Type B pancreatic cell (in vitro differentiated cells): Measurements from ENCODE around the gene WIPF3. TPM values are rescaled to one million over a fixed set of nuclear protein-coding genes. Genes with fewer than 3 reads are reported as not detected.

Source experiments
- DNase-seq: peaks from one replicate; pipeline ENCODE4 v3.0.0; 2021; ENCODE audit warnings: mixed read lengths; ENCODE audit not compliant: unreplicated experiment; ENCODE audit errors: extremely low spot score
- H3K27ac Mint-ChIP-seq: 2 replicates; pipeline ENCODE4 v1.8.0; 2021; ENCODE audit warnings: mild to moderate bottlenecking, mixed read lengths
- H3K27me3 Mint-ChIP-seq: 2 replicates; pipeline ENCODE4 v1.8.0; 2021; ENCODE audit warnings: mixed read lengths
- H3K36me3 Mint-ChIP-seq: 2 replicates; pipeline ENCODE4 v1.8.0; 2021; ENCODE audit warnings: mixed read lengths
- H3K4me1 Mint-ChIP-seq: one replicate; pipeline ENCODE4 v1.8.0; 2021; ENCODE audit warnings: mixed read lengths; ENCODE audit not compliant: unreplicated experiment
- H3K4me3 Mint-ChIP-seq: 2 replicates; pipeline ENCODE4 v1.8.0; 2021; ENCODE audit warnings: mild to moderate bottlenecking, mixed read lengths
- H3K9me3 Mint-ChIP-seq: 2 replicates; pipeline ENCODE4 v1.8.0; 2021; ENCODE audit warnings: mixed read lengths
- CTCF ChIP-seq: fragments of 200-600 bp; sonication (generic); conservative IDR thresholded peaks from 2 replicates; pipeline ENCODE4 v1.5.0; 2021; ENCODE audit warnings: antibody characterized with exemption, mild to moderate bottlenecking
- total RNA-seq: library from RNA; stranded (reverse); gene quantifications from 2 replicates; pipeline ENCODE4 v1.2.1, GENCODE V29; 2021; ENCODE audit warnings: low replicate concordance

Gene WIPF3
- total RNA-seq, 1 donor from 2014 or later, result 1.7 TPM

DNA sequence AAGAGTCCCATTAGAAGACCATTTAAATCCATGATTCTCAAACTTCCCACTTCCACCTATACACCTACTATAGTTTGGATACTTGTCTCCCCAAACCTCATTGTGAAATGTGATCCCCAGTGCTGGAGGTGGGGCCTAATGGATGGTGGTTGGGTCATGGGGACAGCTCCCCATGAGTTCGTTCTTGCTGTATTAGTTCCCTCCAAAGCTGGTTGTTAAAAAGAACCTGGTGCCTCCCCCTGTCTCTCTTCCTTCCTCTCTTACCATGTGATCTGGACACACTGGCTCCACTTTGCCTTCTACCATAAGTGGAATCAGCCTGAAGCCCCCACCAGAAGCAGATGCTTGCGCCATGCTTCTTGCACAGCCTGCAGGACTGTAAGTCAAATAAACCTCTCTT lies 53.9 kb downstream of the WIPF3 start:
- Mint-ChIP-seq H3K4me1 (peaks cover 14% of the 10 kb centered on the region), H3K27ac (no peak overlapping the region), H3K36me3 (no peaks in the 10 kb centered on the region), H3K27me3 (peaks cover 6% of the 10 kb centered on the region), H3K9me3 (peaks cover 6% of the 10 kb centered on the region), H3K4me3 (no peak overlapping the region)
- TF ChIP-seq CTCF, result no peak
- DNase-seq, result no peak

- H3K27me3 Mint-ChIP-seq, result peaks cover 6% of the 10 kb centered on the region
- DNase-seq, result no peak
- no peak overlapping the region for H3K27ac Mint-ChIP-seq
- no peak overlapping the region for H3K4me3 Mint-ChIP-seq
- no peak for TF ChIP-seq CTCF
- peaks cover 6% of the 10 kb centered on the region for H3K9me3 Mint-ChIP-seq
- H3K4me1 Mint-ChIP-seq, result peaks cover 13% of the 10 kb centered on the region
- no peaks in the 10 kb centered on the region for H3K36me3 Mint-ChIP-seq
Observed at GRCh38 chr7:29861884-29862283, 55.6 kb downstream of the WIPF3 start.

- no peaks in the 10 kb centered on the region for H3K9me3 Mint-ChIP-seq
- no peak overlapping the region for H3K27ac Mint-ChIP-seq
- no peaks in the 10 kb centered on the region for H3K36me3 Mint-ChIP-seq
- TF ChIP-seq CTCF, result no peak
- no peak overlapping the region for H3K4me3 Mint-ChIP-seq
- H3K27me3 Mint-ChIP-seq, result peaks cover 3% of the 10 kb centered on the region
- DNase-seq, result no peak
- no peaks in the 10 kb centered on the region for H3K4me1 Mint-ChIP-seq
Observed at GRCh38 chr7:29864656-29865055, 58.3 kb downstream of the WIPF3 start.

- no peaks in the 10 kb centered on the region for H3K9me3 Mint-ChIP-seq
- H3K4me1 Mint-ChIP-seq, result no peaks in the 10 kb centered on the region
- no peak for DNase-seq
- H3K27ac Mint-ChIP-seq, result no peak overlapping the region
- H3K27me3 Mint-ChIP-seq, result peaks cover 7% of the 10 kb centered on the region
- TF ChIP-seq CTCF, result no peak
- H3K4me3 Mint-ChIP-seq, result no peak overlapping the region
- no peaks in the 10 kb centered on the region for H3K36me3 Mint-ChIP-seq
Observed at GRCh38 chr7:29865526-29865925, 59.2 kb downstream of the WIPF3 start.

DNA sequence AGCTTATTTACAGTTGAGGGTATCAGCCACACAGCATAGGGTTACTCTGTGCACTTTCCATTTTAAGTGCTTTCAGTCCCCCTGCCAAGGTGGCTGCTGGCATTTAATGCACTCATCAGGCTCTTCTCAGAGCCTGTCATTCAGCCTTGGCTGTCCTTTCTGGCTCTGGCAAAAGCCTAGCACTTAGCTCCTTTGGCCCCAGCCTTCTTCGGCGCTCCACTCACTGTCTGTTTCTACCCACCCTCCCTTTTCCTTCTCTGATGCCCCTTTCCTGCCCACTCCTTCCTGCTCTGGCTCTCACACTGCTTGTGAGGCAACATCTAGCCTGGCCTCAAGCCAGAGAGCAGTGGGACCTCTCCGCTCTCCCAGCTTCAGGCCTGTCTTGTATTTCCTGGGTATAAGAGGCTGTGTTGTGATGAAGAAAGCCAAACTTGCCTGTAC lies 60.2 kb downstream of the WIPF3 start:
- Mint-ChIP-seq H3K27me3 (peaks cover 7% of the 10 kb centered on the region), H3K4me1 (no peaks in the 10 kb centered on the region), H3K36me3 (no peaks in the 10 kb centered on the region), H3K9me3 (no peaks in the 10 kb centered on the region), H3K27ac (no peak overlapping the region), H3K4me3 (no peak overlapping the region)
- DNase-seq, result no peak
- TF ChIP-seq CTCF, result no peak
